GM19455 (cell line): ENCODE results near the gene CXCL6.

Source experiments
- ATAC-seq: cut with Tn5 transposase; IDR thresholded peaks from one replicate; pipeline ENCODE4 v1.9.1; 2021; ENCODE audit not compliant: unreplicated experiment

Gene CXCL6

DNA sequence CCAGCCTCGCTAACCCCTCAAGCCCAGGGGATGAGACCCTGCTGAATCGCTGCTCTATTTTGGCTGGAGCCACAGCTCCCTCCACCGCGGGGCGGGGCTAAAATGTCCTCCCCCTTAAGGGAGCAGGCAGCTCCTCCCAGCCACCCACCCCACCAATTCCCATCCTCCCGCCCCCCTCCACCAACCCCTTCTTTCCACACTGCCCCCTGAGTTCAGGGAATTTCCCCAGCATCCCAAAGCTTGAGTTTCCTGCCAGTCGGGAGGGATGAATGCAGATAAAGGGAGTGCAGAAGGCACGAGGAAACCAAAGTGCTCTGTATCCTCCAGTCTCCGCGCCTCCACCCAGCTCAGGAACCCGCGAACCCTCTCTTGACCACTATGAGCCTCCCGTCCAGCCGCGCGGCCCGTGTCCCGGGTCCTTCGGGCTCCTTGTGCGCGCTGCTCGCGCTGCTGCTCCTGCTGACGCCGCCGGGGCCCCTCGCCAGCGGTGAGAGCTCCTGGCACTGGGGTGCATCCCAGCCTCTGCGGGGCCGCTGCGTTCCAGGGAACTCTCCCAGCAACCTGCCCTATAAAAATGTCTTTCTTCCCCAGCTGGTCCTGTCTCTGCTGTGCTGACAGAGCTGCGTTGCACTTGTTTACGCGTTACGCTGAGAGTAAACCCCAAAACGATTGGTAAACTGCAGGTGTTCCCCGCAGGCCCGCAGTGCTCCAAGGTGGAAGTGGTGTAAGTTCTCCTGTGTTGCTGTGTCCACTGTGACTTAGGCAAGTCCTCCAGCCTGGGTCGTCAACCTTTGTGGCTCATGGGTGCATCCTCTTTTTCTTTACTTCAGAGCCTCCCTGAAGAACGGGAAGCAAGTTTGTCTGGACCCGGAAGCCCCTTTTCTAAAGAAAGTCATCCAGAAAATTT, at the start of gene CXCL6:
CXCL6 (plus strand) TSS at position 306 of the 907 bp plus-strand sequence; CDS start at position 379, 73 bp downstream.
- no peak for ATAC-seq

DNA sequence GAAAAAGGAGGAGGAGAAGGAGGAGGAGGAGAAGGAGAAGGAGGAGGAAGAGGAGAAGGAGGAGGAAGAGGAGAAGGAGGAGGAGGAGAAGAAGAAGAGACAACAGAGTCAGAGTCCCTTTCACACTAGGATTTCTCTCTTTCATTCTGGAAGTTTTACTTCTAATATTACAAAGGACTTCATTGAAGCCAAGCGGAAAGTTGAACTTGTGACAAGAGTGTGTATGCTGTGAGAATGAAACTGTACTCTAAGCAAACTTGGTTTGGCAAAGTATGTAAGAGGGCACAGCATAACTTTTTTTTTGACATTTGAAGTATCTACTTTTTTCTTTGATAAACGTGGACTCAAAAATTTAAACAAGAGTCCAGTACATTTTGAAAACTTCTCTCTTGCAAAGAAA, 48.1 kb upstream of the CXCL6 start:
- ATAC-seq = no peak

DNA sequence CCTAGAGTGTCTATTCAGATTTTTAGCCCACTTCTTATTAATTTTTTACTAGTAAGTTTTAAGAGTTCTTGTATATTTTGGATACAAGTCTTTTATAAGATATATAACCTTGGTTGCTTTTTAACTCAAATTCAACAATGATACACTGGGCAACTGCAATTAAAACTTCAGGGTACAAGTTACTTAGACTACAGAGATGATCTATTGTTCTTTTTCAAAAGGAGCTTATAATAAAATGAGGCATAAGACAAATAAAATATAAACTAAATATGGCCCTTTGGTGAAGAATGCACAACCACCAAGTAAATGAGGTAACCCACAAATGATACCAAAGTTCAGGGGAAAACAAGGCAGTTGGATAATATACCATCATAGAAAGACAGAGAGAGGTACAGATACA, 37.6 kb upstream of the CXCL6 start:
- no peak for ATAC-seq

DNA sequence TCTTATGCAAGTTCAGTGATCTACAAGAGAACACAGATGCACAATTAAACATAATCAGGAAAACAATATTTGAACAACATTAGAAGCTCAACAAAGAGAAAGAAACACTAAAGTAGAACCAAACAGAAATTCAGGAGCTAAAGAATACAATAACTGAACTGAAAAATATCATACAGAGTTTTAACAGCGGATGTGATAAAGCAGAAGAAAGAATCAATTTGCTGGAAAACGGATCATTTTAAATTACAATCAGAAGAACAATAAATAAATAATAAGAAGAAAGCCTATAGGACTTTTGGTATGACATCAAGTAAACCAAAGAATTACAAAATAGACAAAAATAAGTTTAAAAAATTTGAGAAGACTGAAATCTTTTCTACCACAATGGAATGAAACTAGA, 36.3 kb upstream of the CXCL6 start:
- ATAC-seq = no peak

DNA sequence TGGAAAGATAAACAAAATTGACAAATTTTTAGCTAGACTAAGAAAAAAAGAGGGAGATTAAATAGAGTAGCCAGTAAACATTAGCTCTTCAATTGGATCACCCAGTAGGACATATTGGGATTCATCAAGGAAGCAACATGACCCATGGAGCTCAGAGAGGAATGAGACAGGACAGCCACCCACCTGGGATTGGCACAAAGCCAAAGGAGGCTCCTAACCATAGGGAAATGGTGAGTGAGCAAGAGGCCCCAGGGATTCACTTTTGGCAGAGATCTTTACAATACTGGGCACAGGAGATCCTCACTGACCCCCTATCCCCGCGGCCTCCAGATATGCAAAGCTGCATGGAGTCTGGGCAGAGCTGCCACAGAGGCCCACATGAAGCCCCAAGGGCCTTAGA, 34.8 kb upstream of the CXCL6 start:
- no peak for ATAC-seq

DNA sequence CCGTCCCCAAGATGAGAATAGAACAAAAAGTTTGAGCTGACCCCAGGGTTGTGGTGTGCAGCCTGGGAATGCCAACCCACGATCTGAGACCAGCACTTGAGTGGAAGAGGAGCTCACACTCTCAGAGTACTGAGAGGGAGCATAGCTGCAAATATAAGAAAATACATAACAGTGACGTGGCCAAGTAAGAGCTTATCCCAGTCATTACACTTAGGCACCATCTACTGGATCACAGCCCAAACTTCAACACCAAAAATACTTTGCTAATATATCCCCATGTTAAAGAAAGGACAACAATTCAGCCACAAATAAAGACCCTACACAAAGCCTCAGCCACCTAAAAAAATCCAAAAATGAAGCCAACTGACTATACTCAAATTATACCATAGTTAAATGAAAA, 33.3 kb upstream of the CXCL6 start:
- no peak for ATAC-seq

DNA sequence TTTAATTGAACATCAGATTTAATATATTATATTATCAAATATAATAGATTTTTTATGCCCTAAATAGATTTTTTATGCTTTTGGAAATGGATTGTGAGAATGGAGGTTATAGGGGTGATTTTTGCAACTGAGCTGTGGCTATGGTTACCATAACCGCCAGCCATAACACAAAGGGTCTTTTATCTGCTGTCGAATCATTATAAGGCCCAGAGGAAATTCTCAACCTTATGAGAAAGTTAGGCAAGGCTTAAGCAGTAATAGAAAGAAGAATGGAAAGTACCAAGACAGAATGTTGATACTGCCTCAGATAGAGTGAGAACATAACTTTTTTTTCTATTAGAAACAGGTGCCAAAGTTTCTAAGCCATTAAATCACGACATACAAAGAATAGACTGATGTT, 26.3 kb upstream of the CXCL6 start:
- no peak for ATAC-seq

DNA sequence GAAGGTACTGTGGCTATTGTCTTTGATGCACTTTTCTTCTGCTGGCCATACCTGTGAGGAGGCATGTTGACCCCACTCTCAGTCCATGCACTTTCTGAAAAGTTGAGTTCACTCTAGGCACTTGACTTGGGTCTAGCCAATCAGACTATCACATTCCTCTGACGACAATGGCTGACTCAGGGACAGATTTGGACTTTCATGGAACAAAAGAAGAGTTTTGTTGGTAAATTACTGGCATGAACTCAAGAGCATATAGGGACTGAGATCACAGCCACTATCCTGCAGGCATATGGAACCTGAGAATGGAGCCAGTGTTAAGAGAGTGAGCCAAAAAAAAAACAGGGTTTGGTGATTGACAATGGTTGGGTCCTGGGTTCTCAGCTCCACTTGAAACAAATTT, 24.6 kb upstream of the CXCL6 start:
- no peak for ATAC-seq

DNA sequence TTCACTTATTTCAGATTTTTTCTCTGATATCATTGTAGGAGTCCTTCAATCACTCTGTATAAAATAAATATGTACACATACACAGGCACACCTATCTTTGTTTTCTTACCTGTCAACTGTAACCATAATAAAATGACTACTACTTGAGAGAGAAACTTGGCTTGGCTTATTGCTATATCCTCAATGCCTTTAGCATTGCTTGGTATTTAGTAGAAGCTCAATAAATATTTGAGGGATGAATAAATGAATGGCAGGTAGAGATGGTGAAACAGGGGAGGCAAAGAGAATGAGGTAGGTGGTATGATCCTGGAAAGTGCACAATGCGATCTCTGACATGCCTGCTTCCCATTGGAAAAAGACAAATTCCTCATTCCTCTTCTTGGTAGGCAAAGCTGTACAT, 21.8 kb upstream of the CXCL6 start:
- ATAC-seq = no peak

DNA sequence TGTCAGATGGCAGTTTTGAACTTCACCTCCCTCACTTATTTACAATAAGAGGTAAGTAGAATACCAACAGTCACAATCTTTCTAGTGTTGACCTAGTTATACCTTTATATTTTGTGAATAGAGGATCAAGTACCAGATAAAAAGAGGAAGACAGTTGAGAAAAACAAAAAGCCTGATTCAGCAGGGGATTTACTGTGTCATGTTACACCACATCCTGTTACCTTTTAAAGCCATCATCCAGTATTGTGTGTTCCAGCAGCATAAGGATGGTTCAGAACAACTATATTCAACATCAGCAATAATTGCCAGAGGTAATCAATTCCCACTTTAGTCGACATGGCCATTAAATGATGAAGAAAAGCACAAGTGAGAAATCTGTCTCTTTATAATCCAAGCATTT, 21.3 kb upstream of the CXCL6 start:
- no peak for ATAC-seq

DNA sequence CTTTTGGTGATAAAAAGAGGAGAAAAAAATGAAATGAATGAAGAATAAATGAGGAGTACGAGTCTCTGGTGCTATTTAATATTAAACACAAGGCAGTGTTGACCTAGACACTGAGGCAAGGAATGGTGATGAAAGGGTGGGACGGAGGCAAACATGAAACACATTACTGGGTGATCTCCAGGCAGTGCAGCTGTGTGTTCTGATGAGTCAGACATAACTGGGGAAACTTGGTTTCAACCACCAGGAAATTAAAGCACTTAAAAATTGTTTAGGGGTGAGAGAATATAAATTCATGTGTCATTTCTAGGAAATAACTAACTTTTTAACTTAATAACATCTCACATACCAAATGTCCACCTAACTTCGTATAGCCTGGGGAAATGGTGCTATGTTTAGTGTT, 19.7 kb upstream of the CXCL6 start:
- no peak for ATAC-seq

DNA sequence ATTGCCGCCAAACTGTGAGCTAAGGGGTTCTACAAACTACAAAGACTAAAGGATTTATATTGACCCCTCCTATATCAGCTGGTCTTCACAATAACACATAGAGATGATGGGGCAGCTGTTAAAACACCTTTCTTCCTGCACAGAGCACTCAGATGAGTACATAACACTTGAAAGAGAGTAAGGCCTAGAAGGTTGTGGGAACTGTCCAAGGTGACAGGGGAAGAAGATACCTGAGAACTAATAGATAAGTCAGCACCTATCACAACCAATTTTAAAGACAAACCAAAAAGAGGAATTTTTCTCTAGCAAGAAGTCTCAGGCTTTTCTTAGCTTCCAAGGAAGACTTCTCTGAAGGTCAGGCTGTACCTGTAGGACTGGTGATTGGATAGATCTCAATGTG, 19.1 kb upstream of the CXCL6 start:
- ATAC-seq = no peak

DNA sequence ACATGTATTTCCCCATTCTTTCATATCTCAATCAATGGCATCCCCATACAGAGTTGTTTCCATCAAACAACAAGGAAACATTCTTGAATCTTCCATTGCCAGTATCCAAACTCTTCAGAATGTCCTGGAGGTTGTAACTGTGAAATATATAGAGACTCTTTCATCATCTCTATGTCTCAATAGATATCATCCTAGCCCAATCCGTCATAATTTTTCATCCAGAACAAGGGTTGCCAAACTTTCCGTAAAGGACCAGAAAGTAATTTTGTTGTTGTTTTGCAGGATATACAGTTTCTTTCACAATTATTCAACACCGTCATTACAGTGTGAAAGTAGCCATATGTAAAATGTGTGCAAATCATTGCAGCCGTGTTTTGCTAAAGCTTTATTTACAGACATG, 15.2 kb upstream of the CXCL6 start:
- no peak for ATAC-seq

DNA sequence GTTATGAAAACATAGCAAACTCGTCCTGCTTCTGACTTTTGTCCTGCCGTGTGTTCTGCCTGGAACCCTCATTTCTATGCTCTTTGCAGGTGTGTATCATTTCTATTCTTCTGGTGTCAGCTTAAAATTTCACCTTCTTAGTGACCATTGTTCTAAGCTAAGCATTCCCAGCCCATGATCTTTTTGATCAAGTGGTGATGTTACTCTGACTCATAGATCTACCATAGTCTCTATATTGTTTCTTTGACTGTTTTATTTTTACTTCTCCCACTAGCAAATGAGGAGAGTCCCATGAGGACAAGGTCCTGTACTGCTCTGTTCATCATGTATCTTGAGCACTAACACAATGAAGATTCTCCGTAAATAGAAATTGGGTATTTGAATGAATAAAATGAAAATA, 14.1 kb upstream of the CXCL6 start:
- ATAC-seq = no peak

DNA sequence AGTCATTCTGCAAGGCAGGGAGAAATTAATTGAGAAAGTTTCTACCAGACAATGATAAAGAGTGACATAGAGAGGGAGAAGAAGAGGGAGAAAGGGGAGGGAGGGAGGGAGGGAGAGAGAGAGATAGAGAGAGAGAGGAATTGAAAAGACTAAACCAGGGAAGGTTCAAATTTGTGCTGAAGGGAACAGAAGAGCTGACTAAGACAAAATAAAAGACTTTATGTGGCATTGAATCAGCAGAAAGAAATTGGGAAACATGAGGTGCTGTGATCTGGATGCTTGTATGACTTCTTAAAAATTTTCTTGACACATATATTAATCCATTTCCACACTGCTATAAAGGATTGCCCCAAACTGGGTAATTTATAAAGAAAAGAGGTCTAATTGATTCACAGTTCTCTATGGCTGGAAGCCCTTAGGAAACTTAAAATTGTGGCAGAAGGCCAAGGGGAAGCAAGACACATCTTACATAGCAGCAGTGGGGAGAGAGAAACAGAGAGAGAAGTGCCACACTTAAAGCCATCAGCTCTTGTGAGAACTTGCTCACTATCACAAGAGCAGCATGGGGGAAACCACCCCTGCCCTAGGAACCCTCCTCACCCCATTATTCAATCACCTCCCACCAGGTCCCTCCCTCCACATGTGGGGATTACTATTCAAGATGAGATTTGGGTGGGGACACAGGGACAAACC, 13.5 kb upstream of the CXCL6 start:
- ATAC-seq = no peak

DNA sequence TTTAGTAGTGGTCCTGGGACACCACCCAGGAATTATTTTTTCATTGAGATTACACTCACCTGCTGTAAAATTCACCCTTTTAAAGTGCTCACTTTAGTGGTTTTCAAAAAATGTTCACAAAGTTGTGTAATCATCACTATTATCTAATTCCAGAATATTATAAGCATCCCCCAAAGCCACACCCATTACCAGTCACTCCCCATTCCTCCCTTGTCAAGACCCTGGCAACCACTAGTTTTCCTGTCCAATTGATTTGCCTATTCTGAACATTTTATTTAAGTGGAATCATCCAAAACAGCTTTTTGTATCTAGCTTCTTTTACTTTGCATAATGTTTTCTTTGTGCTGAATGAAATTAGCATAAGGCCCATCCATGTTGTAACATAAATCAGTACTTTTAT, 12.7 kb upstream of the CXCL6 start:
- no peak for ATAC-seq

DNA sequence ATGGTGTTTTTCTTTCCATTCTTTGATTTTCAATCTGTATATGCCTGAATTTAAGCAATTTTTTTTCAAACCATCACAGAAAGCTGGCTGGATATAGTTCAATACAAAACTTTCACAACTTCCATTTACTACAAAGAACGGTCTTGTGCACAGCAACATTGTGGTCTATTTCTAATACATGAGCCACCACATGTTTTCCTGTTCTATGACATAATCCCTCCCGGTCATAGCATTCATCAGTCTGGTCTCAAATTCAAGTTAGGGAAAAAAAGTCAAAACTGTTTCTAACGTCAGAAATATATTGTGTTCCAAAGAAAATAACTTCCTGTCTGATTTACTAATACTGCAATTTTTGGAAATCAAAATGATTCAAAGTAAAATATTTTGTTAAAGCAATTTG, 7.5 kb upstream of the CXCL6 start:
- no peak for ATAC-seq

DNA sequence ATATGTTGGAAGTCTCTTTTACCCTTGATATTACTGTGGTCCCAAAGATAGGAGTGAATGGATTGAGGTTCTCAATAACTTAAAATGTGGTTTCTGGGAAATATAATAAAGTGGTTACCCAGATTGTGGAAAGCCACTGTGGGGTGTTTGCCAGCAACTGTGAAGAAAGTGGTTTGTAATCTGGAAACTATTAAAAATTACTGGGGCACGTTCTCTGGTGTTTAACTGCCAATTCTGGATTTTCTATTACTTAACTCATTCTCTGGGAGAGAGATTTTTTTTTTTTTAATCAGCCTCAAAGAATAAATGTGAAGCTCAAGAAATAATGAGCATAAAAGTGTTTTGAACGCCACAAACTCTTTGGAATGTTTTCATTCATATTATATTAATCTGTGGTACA, 4.9 kb upstream of the CXCL6 start:
- no peak for ATAC-seq

DNA sequence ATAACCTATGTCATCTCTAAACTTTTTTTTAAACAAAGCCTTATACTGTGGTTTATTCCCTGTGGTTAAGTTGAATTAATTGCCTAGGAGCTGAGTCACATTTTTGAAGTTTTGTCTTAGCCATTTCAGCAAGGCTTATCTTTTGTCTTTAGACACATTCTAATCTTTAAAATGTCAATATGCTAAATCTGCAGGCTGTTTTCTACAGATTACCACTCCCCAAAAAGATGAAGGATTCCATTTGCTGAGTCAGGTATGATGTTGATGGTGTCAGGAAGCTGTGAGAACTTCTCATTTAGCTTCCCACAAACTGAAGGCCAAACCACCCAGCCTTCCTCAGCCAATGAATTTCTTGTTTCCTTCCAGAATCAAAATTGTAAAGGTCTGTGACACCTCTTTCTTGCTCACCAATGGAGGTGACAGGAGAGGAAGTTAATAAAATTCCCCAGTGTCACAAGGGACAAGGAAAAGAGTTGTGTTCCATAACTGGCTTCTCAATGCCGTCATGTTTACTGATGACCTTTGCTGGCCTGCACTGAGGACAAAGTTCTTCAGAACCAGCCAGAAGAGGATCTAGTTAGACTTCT, 3.7 kb upstream of the CXCL6 start:
- no peak for ATAC-seq

DNA sequence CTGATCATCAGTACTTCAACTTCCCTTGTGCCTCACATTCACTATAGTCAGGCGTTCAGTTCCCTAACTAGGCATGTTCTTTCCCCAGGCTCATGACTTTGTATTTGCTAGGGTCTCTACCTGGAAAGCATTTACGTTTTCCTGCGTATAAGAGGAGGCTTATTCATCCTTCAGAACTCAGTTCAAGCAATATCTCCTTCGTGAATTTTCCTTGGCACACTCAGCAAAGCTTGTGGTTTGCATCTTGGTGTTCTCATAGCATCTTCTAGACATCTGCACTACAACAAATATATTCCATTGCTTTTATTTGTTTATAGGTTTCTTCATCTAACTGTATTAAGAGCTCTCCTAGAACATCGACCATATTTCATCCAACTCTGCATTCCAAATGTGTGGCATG, 2.6 kb downstream of the CXCL6 start:
- ATAC-seq = no peak

DNA sequence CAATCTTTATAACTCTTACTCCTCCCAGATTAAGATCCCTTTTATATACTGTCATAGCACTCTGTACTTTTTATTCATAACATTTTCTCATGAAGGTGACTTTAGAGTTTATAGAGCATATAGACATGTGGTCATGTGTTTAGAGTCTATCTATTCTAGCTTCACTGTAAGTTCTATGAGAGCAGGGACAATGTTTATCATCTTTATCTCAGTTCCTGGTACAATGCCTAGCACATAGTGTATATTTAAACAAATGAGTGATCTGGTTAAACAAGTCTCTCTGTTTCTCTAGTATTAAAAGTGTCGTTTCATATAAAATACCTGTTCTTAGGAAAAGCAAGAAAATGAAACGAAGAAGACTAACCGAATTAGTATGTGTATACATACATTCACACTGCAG, 3.2 kb downstream of the CXCL6 start:
- no peak for ATAC-seq

DNA sequence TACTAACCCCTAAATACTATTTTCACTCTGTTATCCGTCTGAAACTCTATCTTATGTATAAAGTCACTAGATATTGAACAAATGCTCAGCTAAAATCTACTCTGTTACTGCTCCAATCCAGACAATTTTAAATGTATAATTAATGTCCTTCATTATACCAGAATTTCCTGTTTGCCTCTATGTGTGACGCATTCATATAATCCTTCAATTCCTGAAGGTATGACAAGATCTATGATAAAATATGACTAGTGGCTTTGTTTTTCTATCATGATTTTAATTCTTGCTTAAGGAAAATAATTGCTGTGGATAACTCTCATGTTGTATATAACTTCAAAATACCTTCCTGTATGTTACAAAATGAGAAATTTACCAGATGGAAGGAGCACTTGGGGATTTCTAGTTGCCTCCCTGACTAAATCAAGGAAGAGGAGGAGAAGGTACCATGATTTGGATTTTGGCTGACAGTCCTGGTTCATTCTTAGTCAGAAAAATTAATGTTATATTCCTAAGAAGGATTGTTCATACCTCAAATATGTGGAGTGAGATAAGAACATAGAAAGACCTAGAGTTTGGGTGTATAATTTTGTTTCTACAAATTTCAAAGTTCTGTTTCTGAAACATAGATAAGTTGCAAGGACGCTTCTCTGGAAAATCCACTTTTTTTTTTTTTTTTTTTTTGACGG, 4.9 kb downstream of the CXCL6 start:
- ATAC-seq = no peak
